Measurements from ENCODE around the gene RAB34.

RAB34 gene

GRCh38 chr17:28710861-28711722 is 6.6 kb downstream of the RAB34 start:
- peak; percentile 92 for DNase-seq (ENCODE audit: low read depth)

GRCh38 chr17:28707339-28707720 is 10.3 kb downstream of the RAB34 start:
- no peak for DNase-seq (ENCODE audit: low read depth)

- DNase-seq (ENCODE audit: low read depth) = no peak
These were observed 11.0 kb downstream of the RAB34 start for GRCh38 chr17:28706471-28707338.

GRCh38 chr17:28705728-28706334 is 11.8 kb downstream of the RAB34 start:
- DNase-seq (ENCODE audit: low read depth) = no peak

GRCh38 chr17:28705074-28705659 is 12.5 kb downstream of the RAB34 start:
- DNase-seq (ENCODE audit: low read depth) = no peak

GRCh38 chr17:28704219-28704858 is 13.3 kb downstream of the RAB34 start:
- no peak for DNase-seq (ENCODE audit: low read depth)

- no peak for DNase-seq (ENCODE audit: low read depth)
These were observed 14.0 kb downstream of the RAB34 start for GRCh38 chr17:28703552-28704218.

- DNase-seq (ENCODE audit: low read depth) = no peak
These were observed 14.9 kb downstream of the RAB34 start for GRCh38 chr17:28702752-28703150.

GRCh38 chr17:28702026-28702751 is 15.5 kb downstream of the RAB34 start:
- DNase-seq (ENCODE audit: low read depth) = no peak

- DNase-seq (ENCODE audit: low read depth) = no peak
These were observed 16.7 kb downstream of the RAB34 start for GRCh38 chr17:28700830-28701492.

GRCh38 chr17:28700278-28700677 is 17.4 kb downstream of the RAB34 start:
- DNase-seq (ENCODE audit: low read depth) = no peak

- DNase-seq (ENCODE audit: low read depth) = no peak
These were observed 19.3 kb downstream of the RAB34 start for GRCh38 chr17:28698253-28698941.

GRCh38 chr17:28693869-28694268 is 23.8 kb downstream of the RAB34 start:
- no peak for DNase-seq (ENCODE audit: low read depth)

GRCh38 chr17:28689011-28689410 is 28.7 kb downstream of the RAB34 start:
- DNase-seq (ENCODE audit: low read depth) = no peak

- DNase-seq (ENCODE audit: low read depth) = no peak
These were observed 29.2 kb downstream of the RAB34 start for GRCh38 chr17:28688481-28688880.

- DNase-seq (ENCODE audit: low read depth) = no peak
These were observed 31.4 kb downstream of the RAB34 start for GRCh38 chr17:28686296-28686695.

- no peak for DNase-seq (ENCODE audit: low read depth)
These were observed 32.3 kb downstream of the RAB34 start for GRCh38 chr17:28685366-28685765.

- DNase-seq (ENCODE audit: low read depth) = no peak
These were observed 32.7 kb downstream of the RAB34 start for GRCh38 chr17:28684963-28685362.

- DNase-seq (ENCODE audit: low read depth) = no peak
These were observed 35.0 kb downstream of the RAB34 start for GRCh38 chr17:28682655-28683054.
